Endothelial cell (in vitro differentiated cells): ENCODE data around the gene PPP1R9B. TPM values are rescaled to one million over a fixed set of nuclear protein-coding genes. Genes with fewer than 3 reads are reported as not detected.

Source experiments
- DNase-seq: peaks from one replicate; pipeline ENCODE4 v3.0.0; 2021; ENCODE audit warnings: low spot score
- H3K27ac Mint-ChIP-seq: one replicate; pipeline ENCODE4 v1.8.0; 2021; ENCODE audit warnings: mixed read lengths, inconsistent platforms; ENCODE audit not compliant: unreplicated experiment
- H3K27me3 Mint-ChIP-seq: one replicate; pipeline ENCODE4 v1.8.0; 2021; ENCODE audit warnings: mild to moderate bottlenecking, moderate library complexity, mixed read lengths, inconsistent platforms; ENCODE audit not compliant: unreplicated experiment
- H3K36me3 Mint-ChIP-seq: one replicate; pipeline ENCODE4 v1.8.0; 2021; ENCODE audit warnings: mild to moderate bottlenecking, low read depth, mixed read lengths, inconsistent platforms; ENCODE audit not compliant: unreplicated experiment
- H3K4me1 Mint-ChIP-seq: one replicate; pipeline ENCODE4 v1.8.0; 2021; ENCODE audit warnings: mild to moderate bottlenecking, mixed read lengths, inconsistent platforms; ENCODE audit not compliant: unreplicated experiment
- H3K4me3 Mint-ChIP-seq: one replicate; pipeline ENCODE4 v1.8.0; 2021; ENCODE audit warnings: mild to moderate bottlenecking, mixed read lengths, inconsistent platforms; ENCODE audit not compliant: unreplicated experiment
- H3K9me3 Mint-ChIP-seq: one replicate; pipeline ENCODE4 v1.8.0; 2021; ENCODE audit warnings: mixed read lengths, inconsistent platforms; ENCODE audit not compliant: unreplicated experiment
- CTCF ChIP-seq: fragments of 200-600 bp; sonication (generic); IDR thresholded peaks from one replicate; pipeline ENCODE4 v1.5.0; 2021; ENCODE audit warnings: antibody characterized with exemption; ENCODE audit not compliant: unreplicated experiment
- total RNA-seq: library from RNA; stranded (reverse); fragmentation: NEBNext Ultra II Directional; extraction: Animal tissue kit (Norgen Biotek cat#: 25700); gene quantifications from one replicate; pipeline ENCODE4 v1.2.1, GENCODE V29; 2021; ENCODE audit not compliant: unreplicated experiment

The PPP1R9B gene
- total RNA-seq, 1 donor from 2014 or later, result 101 TPM

- Mint-ChIP-seq H3K4me1 (no peaks in the 10 kb centered on the region), H3K27me3 (peaks cover 7% of the 10 kb centered on the region), H3K36me3 (peaks cover 27% of the 10 kb centered on the region), H3K9me3 (no peaks in the 10 kb centered on the region), H3K4me3 (no peak overlapping the region), H3K27ac (no peak overlapping the region)
- DNase-seq, result no peak
- TF ChIP-seq CTCF, result no peak
Observed at GRCh38 chr17:50101346-50102163, 48.9 kb downstream of the PPP1R9B start.

GRCh38 chr17:50100921-50101345 lies 49.5 kb downstream of the PPP1R9B start:
- Mint-ChIP-seq H3K4me3 (peak overlapping the region; percentile 35), H3K4me1 (peaks cover 1% of the 10 kb centered on the region), H3K27ac (no peak overlapping the region), H3K36me3 (peaks cover 22% of the 10 kb centered on the region), H3K9me3 (no peaks in the 10 kb centered on the region), H3K27me3 (peaks cover 11% of the 10 kb centered on the region)
- TF ChIP-seq CTCF, result no peak
- DNase-seq, result no peak

- Mint-ChIP-seq H3K36me3 (peaks cover 22% of the 10 kb centered on the region), H3K4me1 (peaks cover 6% of the 10 kb centered on the region), H3K4me3 (peak overlapping the region; percentile 35), H3K9me3 (no peaks in the 10 kb centered on the region), H3K27me3 (peaks cover 10% of the 10 kb centered on the region), H3K27ac (peak overlapping the region; percentile 48)
- TF ChIP-seq CTCF, result no peak
- DNase-seq, result no peak
Observed at GRCh38 chr17:50100480-50100883, 50.0 kb downstream of the PPP1R9B start.

- no peak for TF ChIP-seq CTCF
- Mint-ChIP-seq H3K9me3 (no peaks in the 10 kb centered on the region), H3K27ac (no peak overlapping the region), H3K27me3 (peaks cover 17% of the 10 kb centered on the region), H3K4me3 (peak overlapping the region; percentile 51), H3K4me1 (peaks cover 12% of the 10 kb centered on the region), H3K36me3 (peaks cover 22% of the 10 kb centered on the region)
- DNase-seq, result no peak
Observed at GRCh38 chr17:50099003-50099402, 51.5 kb downstream of the PPP1R9B start.

- DNase-seq, result no peak
- Mint-ChIP-seq H3K27ac (no peak overlapping the region), H3K9me3 (no peaks in the 10 kb centered on the region), H3K4me1 (peaks cover 12% of the 10 kb centered on the region), H3K27me3 (peaks cover 17% of the 10 kb centered on the region), H3K36me3 (peaks cover 22% of the 10 kb centered on the region), H3K4me3 (peak overlapping the region; percentile 51)
- no peak for TF ChIP-seq CTCF
Observed at GRCh38 chr17:50098583-50098982, 51.9 kb downstream of the PPP1R9B start.
